H1 (cell line): ENCODE data around the gene SCN8A. TPM values are rescaled to one million over a fixed set of nuclear protein-coding genes. Genes with fewer than 3 reads are reported as not detected.

Experiments
- CBX8 ChIP-seq: fragments of 300-800, 300-1000 bp; sonication (generic); IDR thresholded peaks from 2 replicates; pipeline ENCODE4 v1.7.1; 2016; ENCODE audit warnings: low read depth, low read length, borderline replicate concordance
- CHD2 ChIP-seq: IDR thresholded peaks from 2 replicates; pipeline ENCODE4 v1.6.1; 2012; ENCODE audit warnings: low read length, improper control_type of control experiment
- CHD7 ChIP-seq: fragments of 300-600 bp; sonication (generic); IDR thresholded peaks from 2 replicates; pipeline ENCODE4 v1.7.1; 2012; ENCODE audit warnings: low read length, moderate library complexity, mild to moderate bottlenecking, inconsistent platforms; ENCODE audit not compliant: insufficient replicate concordance
- EZH2 ChIP-seq: fragments of 200-600 bp; sonication (generic); IDR thresholded peaks from 2 replicates; pipeline ENCODE4 v1.7.1; 2012; ENCODE audit warnings: low read depth, mild to moderate bottlenecking, moderate library complexity, low read length, inconsistent platforms; ENCODE audit not compliant: severe bottlenecking
- JUND ChIP-seq: IDR thresholded peaks from 2 replicates; pipeline ENCODE4 v1.6.1; 2011; ENCODE audit warnings: mild to moderate bottlenecking, improper control_type of control experiment, low read length
- MAX ChIP-seq: IDR thresholded peaks from 2 replicates; pipeline ENCODE4 v1.6.1; 2012; ENCODE audit warnings: inconsistent platforms
- SIN3A ChIP-seq, 2 experiments: IDR thresholded peaks in 1 of 2; conservative IDR thresholded peaks in 1 of 2; 2 replicates each; pipeline ENCODE4 v1.6.1; 2011 to 2012; ENCODE audit warnings: low read length in 2 of 2, improper control_type of control experiment in 1 of 2, low read depth in 1 of 2, mild to moderate bottlenecking in 1 of 2
- SP4 ChIP-seq: IDR thresholded peaks from 2 replicates; pipeline ENCODE4 v1.6.1; 2012; ENCODE audit warnings: low read length, inconsistent platforms
- SRF ChIP-seq: IDR thresholded peaks from 2 replicates; pipeline ENCODE4 v1.6.1; 2011; ENCODE audit warnings: mild to moderate bottlenecking, low read depth, low read length, moderate library complexity
- polyA plus RNA-seq, 7 experiments: library from polyadenylated mRNA; depleted of rRNA in 3 of 7; stranded (reverse) in 5 of 7; unstranded in 2 of 7; fragments of >200 nt in 5 of 7; fragments of 200-250 nt in 2 of 7; gene quantifications; 1 replicate in 5 of 7; 2 replicates in 1 of 7; 4 replicates in 1 of 7; pipeline versions ENCODE4 v1.2.1 to v1.2.3, GENCODE V29; 2011 to 2013; ENCODE audit warnings: missing spikeins in 2 of 7, mixed read lengths in 2 of 7
- total RNA-seq: library from RNA; stranded (reverse); fragmentation: NEBNext Ultra II Directional; extraction: Animal tissue kit (Norgen Biotek cat#: 25700); gene quantifications from 2 replicates; pipeline ENCODE4 v1.2.1, GENCODE V29; 2021

Gene SCN8A
- total and polyA plus RNA-seq, 2 of the 8 experiments (the other 6 are each of a cell fraction or from before 2014, with no cell fraction given), result 6.3 to 10.7 TPM

GRCh38 chr12:51642286-51642685, 51.3 kb downstream of the SCN8A start (continued):
- TF ChIP-seq SRF (no peak), MAX (no peak), EZH2 (no peak), CBX8 (no peak), JUND (no peak), CHD7 (no peak), CHD2 (no peak), SIN3A (conservative IDR thresholded peaks at IDR 0.05 in 1 of 2, IDR thresholded peaks at IDR 0.05 in 1 of 2; ENCODE audit: low read depth in 1 of 2, low read length in 2 of 2) (no peak), SP4 (no peak)
